GM21786 (cell line): Measurements from ENCODE around the gene PACS2.
A peak's percentile ranks its signal among the peaks of the same experiment; 100 is the strongest.
"Not testable (repeated sequence)": the region's sequence is repeated elsewhere in the genome, so short reads cannot be mapped to it uniquely, and the experiment has no call there.

Experiments
- ATAC-seq: cut with Tn5 transposase; IDR thresholded peaks from one replicate; pipeline ENCODE4 v1.9.1; 2021; ENCODE audit not compliant: unreplicated experiment

Gene PACS2

DNA sequence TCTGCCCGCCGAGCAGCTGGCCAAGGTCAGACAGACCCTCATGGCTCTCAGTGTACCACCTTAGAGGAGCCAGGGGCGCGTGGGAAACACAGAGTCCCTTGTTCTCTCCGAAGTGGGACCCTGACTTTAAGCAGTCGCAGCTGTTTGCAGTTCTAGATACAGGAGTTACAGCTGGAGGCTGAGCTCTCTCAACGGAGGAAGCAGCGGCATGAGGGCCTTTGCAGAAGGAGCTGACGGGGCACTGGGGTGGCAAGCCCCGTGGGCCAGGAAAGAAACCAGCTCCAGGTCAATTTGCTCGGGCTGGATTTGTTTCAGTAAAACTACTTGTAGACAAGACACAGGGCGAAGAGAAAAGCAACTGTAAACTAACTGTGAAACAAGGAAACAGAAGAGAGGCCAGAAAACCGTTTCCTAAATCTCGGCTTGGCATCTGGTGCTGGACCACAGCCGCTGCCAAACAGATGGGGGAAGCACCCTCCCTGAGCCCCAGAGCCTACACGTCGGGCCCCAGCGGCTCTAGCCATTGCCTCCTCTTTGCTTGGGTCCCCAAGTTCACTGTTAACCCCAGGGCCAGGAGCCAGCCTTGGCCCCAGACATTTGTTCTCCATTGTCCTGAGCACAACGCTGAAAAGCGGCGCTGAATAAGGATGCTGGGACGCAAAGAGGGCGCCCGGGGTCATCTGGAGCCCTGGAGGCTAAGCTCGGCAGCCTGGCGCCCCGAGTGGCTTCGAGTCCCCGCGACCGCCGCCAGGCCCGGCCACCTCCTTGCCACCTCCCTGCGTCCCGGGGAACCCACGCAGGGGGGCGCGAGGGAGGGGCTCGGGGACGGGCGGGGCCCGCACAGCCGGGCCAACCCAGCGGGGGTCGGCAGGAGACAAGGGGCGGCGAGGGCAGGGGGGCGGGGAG lies 914 bp upstream of the PACS2 start:
- peak; percentile 8 for ATAC-seq

GRCh38 chr14:105315211-105315721 lies 718 bp downstream of the PACS2 start:
- ATAC-seq, result no peak

DNA sequence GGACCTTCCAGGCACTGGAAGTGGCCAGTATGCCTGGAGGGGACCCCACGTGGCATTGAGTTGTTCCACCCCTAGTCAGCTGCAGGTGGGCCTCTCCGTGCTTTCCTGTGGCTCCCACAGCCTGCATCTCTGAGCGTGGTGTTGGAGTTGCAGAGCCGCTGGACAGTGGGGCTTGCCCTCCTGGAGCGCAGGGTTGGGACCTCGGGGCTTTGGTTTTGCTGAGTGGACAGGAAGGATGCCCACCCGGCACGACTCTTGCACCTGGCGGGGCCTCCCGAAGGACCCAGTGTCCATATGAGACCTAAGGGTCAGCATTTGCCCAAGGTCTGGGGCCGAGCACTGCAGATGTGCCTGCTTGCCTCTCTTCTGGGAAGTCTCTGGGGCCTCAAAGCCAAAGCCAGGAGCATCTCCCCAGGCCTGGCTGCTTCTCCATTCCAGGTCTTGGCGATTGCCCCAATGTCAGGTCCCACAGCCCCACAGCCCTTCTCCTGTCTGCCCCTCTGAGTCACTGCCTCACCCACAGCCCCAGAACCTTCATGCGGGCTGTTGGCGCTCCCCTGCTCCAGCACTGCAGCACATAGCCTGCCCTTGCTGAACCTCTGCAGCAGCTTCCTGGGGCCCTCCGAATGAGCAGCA lies 1.5 kb downstream of the PACS2 start:
- ATAC-seq, result no peak

DNA sequence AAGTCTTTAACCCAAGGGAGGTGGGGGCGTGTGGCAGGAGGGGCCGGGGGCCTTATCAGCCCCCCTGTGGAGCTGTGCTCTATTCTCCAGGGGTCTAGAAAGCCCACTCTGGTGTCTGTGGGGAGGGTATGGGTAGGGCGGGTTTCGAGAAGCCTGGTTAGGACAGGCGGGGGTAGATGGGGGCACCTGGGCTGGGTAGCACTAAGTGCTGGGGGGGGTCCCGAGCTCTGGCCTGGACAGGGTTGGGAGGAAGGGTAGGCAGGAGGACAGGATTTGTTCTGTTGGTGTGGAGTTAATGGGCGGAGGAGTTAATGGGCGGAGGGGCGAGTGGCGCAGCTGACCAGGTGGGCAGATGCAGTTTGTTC lies 2.0 kb downstream of the PACS2 start:
- ATAC-seq, result no peak

DNA sequence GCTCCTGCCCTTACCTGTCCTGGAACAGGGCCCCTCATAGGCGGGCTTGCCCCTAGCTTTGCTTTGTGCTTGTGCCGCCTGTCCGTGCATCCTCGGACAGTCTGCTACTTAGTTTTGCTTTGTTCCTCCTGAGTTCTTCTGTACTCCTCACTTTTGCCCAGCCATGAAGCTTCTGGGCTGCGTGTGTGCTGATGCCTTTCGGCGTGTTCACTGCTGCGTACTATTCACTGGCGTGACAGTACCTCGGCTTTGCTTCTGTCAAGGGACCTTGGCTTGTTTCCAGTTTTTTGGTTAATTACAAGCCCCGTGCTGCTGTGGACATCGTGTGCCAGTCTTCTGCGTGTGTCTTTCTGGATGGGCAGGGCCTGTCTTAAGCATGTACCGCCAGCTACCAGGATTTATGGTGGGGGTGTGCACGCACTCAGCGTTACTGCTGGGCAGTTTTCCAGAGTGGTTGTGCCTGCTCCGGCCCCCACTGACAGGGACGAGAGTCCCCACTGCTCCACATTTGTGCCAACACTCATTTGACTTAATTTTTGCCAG lies 2.5 kb downstream of the PACS2 start:
- no peak for ATAC-seq

GRCh38 chr14:105317546-105317945 lies 3.0 kb downstream of the PACS2 start:
- no peak for ATAC-seq

DNA sequence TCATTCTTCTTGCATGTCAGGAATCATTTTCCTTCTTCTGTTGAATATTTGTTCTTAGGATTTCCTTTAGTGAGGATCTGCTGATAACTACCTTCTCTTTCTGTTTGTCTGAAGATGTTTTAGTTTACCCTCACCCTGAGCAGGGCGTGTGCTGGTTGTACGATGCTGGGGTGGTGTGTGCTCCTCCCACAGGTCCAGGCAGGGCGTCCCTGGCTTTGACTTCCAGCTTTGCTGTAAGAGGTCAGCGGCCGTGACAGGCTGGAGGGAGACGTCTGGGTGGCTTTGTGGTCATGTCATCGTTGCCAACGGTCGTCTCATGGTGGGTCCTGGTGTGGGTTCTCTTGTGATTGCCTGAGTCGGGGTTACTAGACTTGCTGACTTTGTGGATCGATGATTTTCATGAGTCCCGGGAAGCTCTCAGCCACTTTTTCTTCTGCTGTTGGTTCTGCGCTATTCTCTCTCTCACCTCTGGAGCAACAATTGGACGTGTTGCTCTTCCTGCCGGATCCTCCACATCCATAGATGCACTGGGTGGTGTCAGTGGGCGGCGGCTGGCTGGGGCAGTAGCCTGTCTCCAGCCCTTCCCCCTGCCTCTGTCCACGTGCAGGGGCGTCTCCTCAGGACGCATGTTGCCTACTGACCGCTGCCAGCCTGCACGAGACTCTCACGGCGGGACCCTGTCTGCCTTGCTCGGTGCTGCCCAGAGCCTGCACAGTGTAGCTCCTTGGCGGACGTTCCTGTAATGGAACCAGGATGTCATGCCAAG lies 8.4 kb downstream of the PACS2 start:
- no peak for ATAC-seq

- no peak for ATAC-seq
Observed at GRCh38 chr14:105323663-105324062, 9.1 kb downstream of the PACS2 start.

DNA sequence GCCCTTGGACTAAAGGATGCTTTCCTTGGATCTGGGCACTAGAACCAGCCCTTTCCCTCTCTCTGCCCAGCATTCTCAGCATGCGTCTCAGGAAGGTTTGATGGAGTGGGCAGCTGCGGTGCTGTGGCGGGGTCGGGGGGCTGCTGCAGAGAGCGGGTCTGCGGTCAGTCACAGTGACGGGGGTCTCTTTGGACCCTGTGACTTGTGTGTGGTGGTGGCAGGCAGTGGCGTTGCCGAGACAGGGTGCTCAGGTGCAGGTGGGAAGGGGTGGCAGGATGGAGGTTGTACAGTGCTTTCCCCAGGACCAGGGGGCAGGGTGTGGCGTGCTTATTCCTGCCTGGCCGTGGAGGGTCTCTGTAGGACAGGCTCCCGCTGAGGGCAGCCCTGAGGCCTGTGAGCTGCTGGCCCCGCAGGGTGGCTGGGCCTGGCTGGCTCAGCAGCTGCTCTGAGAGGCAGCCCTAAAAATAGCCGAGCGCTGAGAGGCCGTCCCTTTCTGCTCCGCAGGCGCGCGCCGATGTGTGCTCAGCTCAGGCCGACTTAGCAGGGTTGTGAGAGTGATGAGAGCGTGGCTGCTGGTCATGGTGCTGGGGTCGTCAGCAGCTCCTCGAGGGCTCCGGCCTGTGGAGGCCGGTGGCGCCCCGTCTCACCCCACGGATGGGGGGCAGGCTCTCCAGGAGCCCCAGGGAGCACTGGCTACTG lies 9.7 kb downstream of the PACS2 start:
- no peak for ATAC-seq

GRCh38 chr14:105324871-105325270 lies 10.3 kb downstream of the PACS2 start:
- ATAC-seq, result no peak

- no peak for ATAC-seq
Observed at GRCh38 chr14:105325303-105325702, 10.8 kb downstream of the PACS2 start.

GRCh38 chr14:105325716-105326567 lies 11.4 kb downstream of the PACS2 start:
- no peak for ATAC-seq

DNA sequence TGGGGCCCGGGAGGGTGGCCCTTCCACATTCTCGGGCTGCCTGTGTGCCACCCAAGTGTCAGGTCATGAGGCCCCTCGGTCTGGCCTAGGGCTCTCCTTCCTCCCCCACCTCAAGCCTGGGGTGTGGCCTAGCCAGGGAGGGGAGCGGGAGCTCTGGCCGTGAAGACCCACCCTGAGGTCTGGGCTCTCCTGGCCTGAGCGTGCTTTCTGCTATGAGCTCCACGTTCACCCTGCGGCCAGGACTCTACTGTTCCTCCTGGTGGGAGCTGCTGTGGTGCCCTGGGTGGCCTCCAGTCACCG lies 12.0 kb downstream of the PACS2 start:
- no peak for ATAC-seq

DNA sequence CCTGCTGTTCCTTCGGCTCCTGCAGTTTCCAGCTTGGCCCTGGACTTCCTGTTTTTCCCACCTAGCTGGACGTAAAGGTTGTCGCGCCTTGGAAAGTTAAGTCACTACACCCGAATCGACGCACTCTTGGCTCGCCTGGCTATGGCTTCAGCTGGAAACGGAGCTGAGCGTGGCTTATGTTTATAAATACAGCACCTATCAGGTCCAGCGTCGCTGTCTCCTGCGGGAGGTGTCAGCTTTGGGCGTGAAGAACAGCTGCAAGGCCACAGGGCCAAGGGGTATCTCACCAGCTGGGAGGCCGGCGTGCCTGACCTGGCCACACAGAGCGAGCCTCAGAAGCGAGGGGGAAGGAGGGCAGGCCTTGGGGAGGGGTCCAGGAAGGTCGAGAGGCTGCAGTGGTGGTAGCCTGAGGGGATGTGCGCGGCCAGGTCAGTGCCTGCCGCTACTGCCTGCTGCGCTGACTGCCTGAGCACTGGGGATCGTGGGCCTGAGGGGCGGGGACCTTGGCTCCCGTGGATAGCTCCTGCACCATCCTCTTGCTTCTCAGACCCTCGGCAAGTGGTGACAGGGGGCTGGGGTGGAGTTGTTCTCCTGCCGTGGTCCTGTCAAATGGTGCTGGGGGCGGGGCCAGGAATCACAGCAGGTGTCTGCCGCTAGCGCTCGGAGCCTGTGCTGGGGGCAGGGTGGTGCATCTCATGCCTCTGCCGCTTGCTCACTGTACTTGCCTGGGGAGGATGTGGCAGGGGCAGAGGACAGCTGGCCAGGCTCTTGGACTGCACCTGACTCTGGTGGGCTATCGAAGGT lies 12.5 kb downstream of the PACS2 start:
- no peak for ATAC-seq

- ATAC-seq, result not testable (repeated sequence)
Observed at GRCh38 chr14:105327695-105328045, 13.1 kb downstream of the PACS2 start.

DNA sequence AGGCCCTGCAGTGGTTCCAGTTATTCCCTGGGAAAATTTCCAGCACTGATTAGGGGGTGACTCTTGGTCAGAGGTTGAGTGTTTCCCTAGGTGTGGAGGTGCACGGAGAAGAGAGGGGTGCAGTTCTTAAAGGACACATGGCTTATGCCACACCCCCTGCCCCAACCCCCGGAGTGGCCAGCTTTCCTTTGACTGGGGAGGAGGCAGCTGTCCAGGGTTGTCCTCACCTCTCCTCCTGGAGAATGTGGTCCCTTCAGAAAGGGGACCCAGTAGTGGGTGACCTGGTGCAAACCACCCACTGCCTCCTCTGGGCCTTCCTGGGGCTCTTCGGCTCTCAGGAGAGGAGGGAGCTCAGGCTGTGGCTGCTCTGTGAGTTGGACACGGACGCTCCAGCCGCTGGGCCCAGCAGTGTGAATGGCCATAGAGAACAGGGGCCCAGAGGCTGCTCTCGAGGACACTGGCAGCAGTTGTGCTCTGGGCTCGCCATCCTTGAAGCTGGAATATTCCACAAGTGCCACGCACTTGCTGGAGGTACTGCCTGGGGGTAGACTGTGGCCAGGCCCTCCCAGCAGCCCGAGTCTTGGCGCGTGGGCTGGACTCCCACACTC lies 13.6 kb downstream of the PACS2 start:
- ATAC-seq, result no peak

DNA sequence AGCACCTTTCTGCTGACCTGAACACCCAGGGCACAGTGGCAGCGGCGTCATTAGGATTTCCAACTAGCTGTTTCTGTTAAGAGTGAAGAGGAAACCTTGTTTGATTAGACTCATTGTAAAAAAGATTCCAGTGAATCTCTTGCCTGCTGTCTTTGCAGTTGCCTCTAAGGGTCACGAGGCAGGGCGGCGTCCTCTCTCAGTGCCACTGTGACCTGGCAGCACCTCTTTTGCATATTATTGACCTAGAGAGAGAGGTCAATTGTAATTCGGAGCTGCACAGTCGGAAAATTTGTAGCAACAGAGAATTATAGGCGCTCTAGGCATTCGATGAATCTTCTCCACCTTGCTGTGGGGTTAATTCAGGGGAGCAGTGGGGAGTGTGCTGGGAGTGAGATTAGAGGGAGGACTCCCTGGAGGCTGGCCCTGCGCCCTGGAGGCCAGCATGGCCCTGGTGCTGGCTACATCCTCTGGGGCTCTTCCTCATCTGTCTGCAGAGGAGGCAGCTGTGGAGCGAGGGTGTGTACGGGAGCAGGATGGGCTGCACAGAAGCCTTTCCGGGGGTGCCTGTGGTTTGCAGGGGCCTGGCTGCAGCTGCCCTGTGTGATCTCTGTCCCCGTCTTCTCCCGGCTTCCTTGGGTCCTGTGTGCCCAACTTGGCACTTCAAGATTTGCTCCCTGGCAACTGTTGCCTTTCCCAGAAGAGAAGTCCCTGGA lies 14.3 kb downstream of the PACS2 start:
- ATAC-seq, result no peak
